Mesenchymal stem cell (in vitro differentiated cells and primary cell): Measurements from ENCODE around the gene APOE.
"Not testable (repeated sequence)": the region's sequence is repeated elsewhere in the genome, so short reads cannot be mapped to it uniquely, and the experiment has no call there.

ENCODE experiments used
- DNase-seq: peaks from one replicate; pipeline ENCODE4 v3.0.0-alpha.2; 2013
- H2AFZ ChIP-seq: one replicate; pipeline ENCODE4 v1.6.1; 2013; ENCODE audit warnings: low read depth, mild to moderate bottlenecking, control low read depth, inconsistent platforms, low read length, moderate library complexity
- H2AK5ac ChIP-seq: 2 replicates; pipeline ENCODE4 v1.6.1; 2013; ENCODE audit warnings: low read length, moderate library complexity, mild to moderate bottlenecking, inconsistent platforms; ENCODE audit not compliant: severe bottlenecking
- H2BK120ac ChIP-seq: one replicate; pipeline ENCODE4 v1.6.1; 2013; ENCODE audit warnings: low read depth, mild to moderate bottlenecking, inconsistent platforms, low read length, moderate library complexity
- H2BK12ac ChIP-seq, 2 experiments: one replicate each; pipeline ENCODE4 v1.6.1; 2013; ENCODE audit warnings: inconsistent platforms in 2 of 2, low read length in 2 of 2, mild to moderate bottlenecking in 2 of 2, moderate library complexity in 2 of 2, control low read depth in 1 of 2
- H2BK15ac ChIP-seq: one replicate; pipeline ENCODE4 v1.6.1; 2013; ENCODE audit warnings: mild to moderate bottlenecking, low read depth, inconsistent platforms; ENCODE audit not compliant: poor library complexity, severe bottlenecking
- H2BK5ac ChIP-seq: 2 replicates; pipeline ENCODE4 v1.6.1; 2013; ENCODE audit warnings: low read depth, mild to moderate bottlenecking, low read length, control low read depth, inconsistent platforms; ENCODE audit not compliant: poor library complexity, severe bottlenecking
- H3K14ac ChIP-seq, 2 experiments: one replicate each; pipeline ENCODE4 v1.6.1; 2013; ENCODE audit warnings: inconsistent platforms in 2 of 2, low read length in 2 of 2, control low read depth in 1 of 2, mild to moderate bottlenecking in 1 of 2, moderate library complexity in 1 of 2
- H3K18ac ChIP-seq, 2 experiments: one replicate each; pipeline ENCODE4 v1.6.1; 2013; ENCODE audit warnings: inconsistent platforms in 2 of 2, low read length in 2 of 2, control low read depth in 1 of 2, low read depth in 1 of 2, mild to moderate bottlenecking in 1 of 2
- H3K23ac ChIP-seq, 2 experiments: one replicate each; pipeline ENCODE4 v1.6.1; 2013; ENCODE audit warnings: inconsistent platforms in 2 of 2, low read length in 2 of 2, mild to moderate bottlenecking in 2 of 2, moderate library complexity in 2 of 2, control low read depth in 1 of 2
- H3K27ac ChIP-seq: 2 replicates; pipeline ENCODE4 v1.5.1; 2013; ENCODE audit warnings: mild to moderate bottlenecking, moderate library complexity, low read length, control low read depth, inconsistent platforms; ENCODE audit not compliant: poor library complexity, severe bottlenecking
- H3K27me3 ChIP-seq, 2 experiments: 2 replicates each; pipeline versions ENCODE4 v1.6.1 to v1.7.0; 2013; ENCODE audit warnings: low read length in 2 of 2, mild to moderate bottlenecking in 2 of 2, moderate library complexity in 2 of 2, control low read depth in 1 of 2, inconsistent platforms in 1 of 2; ENCODE audit not compliant: control insufficient read depth in 1 of 2, insufficient read depth in 1 of 2
- H3K36me3 ChIP-seq, 2 experiments: 2 replicates each; pipeline versions ENCODE4 v1.6.1 to v1.7.0; 2013; ENCODE audit warnings: low read length in 2 of 2, control low read depth in 1 of 2, inconsistent platforms in 1 of 2, low read depth in 1 of 2, mild to moderate bottlenecking in 1 of 2; ENCODE audit not compliant: insufficient read depth in 2 of 2, control insufficient read depth in 1 of 2
- H3K4ac ChIP-seq, 2 experiments: one replicate each; pipeline ENCODE4 v1.6.1; 2013; ENCODE audit warnings: inconsistent platforms in 2 of 2, low read length in 2 of 2, mild to moderate bottlenecking in 2 of 2, moderate library complexity in 2 of 2, control low read depth in 1 of 2, low read depth in 1 of 2
- H3K4me1 ChIP-seq: 2 replicates; pipeline ENCODE4 v1.6.1; 2013; ENCODE audit warnings: low read depth, low read length, control low read depth; ENCODE audit not compliant: control insufficient read depth, insufficient read depth
- H3K4me2 ChIP-seq: 2 replicates; pipeline ENCODE4 v1.6.1; 2013; ENCODE audit warnings: low read length, mild to moderate bottlenecking, inconsistent platforms; ENCODE audit not compliant: poor library complexity, severe bottlenecking
- H3K4me3 ChIP-seq, 2 experiments: 2 replicates each; pipeline versions ENCODE4 v1.5.1 to v1.7.0; 2013; ENCODE audit warnings: low read length in 2 of 2, mild to moderate bottlenecking in 2 of 2, control low read depth in 1 of 2, low read depth in 1 of 2; ENCODE audit not compliant: insufficient read depth in 1 of 2
- H3K79me1 ChIP-seq: replicated peaks from 2 replicates; pipeline ENCODE4 v1.6.1; 2013; ENCODE audit warnings: mild to moderate bottlenecking, control low read depth, low read length, inconsistent platforms; ENCODE audit not compliant: poor library complexity, severe bottlenecking
- H3K9ac ChIP-seq: 2 replicates; pipeline ENCODE4 v1.7.0; 2013; ENCODE audit warnings: mild to moderate bottlenecking, low read length, moderate library complexity
- H3K9me3 ChIP-seq: 2 replicates; pipeline ENCODE4 v1.7.0; 2013; ENCODE audit warnings: mild to moderate bottlenecking, low read length; ENCODE audit not compliant: control insufficient read depth
- H4K8ac ChIP-seq: one replicate; pipeline ENCODE4 v1.6.1; 2013; ENCODE audit warnings: inconsistent platforms, mild to moderate bottlenecking, low read length, moderate library complexity
- H4K91ac ChIP-seq: one replicate; pipeline ENCODE4 v1.6.1; 2013; ENCODE audit warnings: mild to moderate bottlenecking, low read length, inconsistent platforms
- WGBS: methylation state at CpG from one replicate; pipeline ENCODE4 v1.1.7; 2013; ENCODE audit warnings: mixed read lengths; 5-methylcytosine and 5-hydroxymethylcytosine counted together

Gene APOE

DNA sequence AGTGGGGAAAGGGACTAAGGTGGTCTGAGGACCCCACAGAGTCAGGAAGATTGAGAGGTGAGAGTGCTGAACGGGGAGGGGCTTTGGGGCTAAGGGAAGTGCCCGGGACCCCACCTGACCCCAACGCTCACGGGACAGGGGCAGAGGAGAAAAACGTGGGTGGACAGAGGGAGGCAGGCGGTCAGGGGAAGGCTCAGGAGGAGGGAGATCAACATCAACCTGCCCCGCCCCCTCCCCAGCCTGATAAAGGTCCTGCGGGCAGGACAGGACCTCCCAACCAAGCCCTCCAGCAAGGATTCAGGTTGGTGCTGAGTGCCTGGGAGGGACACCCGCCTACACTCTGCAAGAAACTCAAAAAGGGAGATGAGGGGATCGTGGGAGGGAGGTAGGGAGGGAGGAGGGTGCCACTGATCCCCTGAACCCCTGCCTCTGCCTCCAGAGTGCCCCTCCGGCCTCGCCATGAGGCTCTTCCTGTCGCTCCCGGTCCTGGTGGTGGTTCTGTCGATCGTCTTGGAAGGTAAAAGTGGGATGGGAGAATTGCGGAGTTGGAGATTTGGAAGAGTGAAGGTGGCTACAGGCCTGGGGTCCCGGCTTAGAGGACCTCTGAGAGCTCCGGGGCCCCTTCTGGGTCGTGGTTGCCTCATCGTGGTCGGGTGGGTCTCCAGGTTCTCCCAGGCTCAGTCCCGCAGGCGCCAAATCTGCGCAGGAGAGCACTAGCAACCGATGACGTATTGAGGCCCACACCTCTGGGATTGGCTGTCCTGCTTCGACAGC lies 9.0 kb downstream of the APOE start, which contains the start of gene APOC1:
TSS of gene APOC1 (plus strand) at position 176 of the 774 bp plus-strand sequence. CDS start at position 460, 284 bp downstream.
- H4K91ac ChIP-seq: peak within 1 kb of the TSS; percentile 53
- H3K4me2 ChIP-seq: peak within 1 kb of the TSS; percentile 64
- H3K27ac ChIP-seq, H3K9me3 ChIP-seq, H3K27me3 ChIP-seq, H3K36me3 ChIP-seq, H2BK5ac ChIP-seq, H3K79me1 ChIP-seq, H2AK5ac ChIP-seq, H2BK120ac ChIP-seq, H2BK15ac ChIP-seq: not testable (repeated sequence)
- peak within 1 kb of the TSS; percentile 49 to 80 for H3K4ac ChIP-seq
- H3K18ac ChIP-seq: peak within 1 kb of the TSS; percentile 71 to 91
- H2BK12ac ChIP-seq: peak within 1 kb of the TSS; percentile 33 to 83
- peak within 1 kb of the TSS; percentile 89 for H3K9ac ChIP-seq
- H3K14ac ChIP-seq: peak within 1 kb of the TSS in 1 of 2 experiments; percentile 92
- H2AFZ ChIP-seq: peak within 1 kb of the TSS; percentile 43
- 4% methylated on average over 15 of the region's 28 CpGs for WGBS
- H3K23ac ChIP-seq: peak within 1 kb of the TSS in 1 of 2 experiments; percentile 50
- peak within 1 kb of the TSS; percentile 36 for H4K8ac ChIP-seq
- peaks cover 17% of the 10 kb centered on the region for H3K4me1 ChIP-seq
- DNase-seq: peak; percentile 92
- H3K4me3 ChIP-seq: peak within 1 kb of the TSS; percentile 34 to 72

DNA sequence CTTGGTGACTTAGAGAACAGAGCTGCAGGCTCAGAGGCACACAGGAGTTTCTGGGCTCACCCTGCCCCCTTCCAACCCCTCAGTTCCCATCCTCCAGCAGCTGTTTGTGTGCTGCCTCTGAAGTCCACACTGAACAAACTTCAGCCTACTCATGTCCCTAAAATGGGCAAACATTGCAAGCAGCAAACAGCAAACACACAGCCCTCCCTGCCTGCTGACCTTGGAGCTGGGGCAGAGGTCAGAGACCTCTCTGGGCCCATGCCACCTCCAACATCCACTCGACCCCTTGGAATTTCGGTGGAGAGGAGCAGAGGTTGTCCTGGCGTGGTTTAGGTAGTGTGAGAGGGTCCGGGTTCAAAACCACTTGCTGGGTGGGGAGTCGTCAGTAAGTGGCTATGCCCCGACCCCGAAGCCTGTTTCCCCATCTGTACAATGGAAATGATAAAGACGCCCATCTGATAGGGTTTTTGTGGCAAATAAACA lies 18.7 kb downstream of the APOE start:
- H3K14ac ChIP-seq: no peak overlapping the region
- H3K9me3 ChIP-seq: no peaks in the 10 kb centered on the region
- peak overlapping the region; percentile 26 for H2BK15ac ChIP-seq
- H2AFZ ChIP-seq: no peak overlapping the region
- no peaks in the 10 kb centered on the region for H3K36me3 ChIP-seq
- no peak overlapping the region for H2BK5ac ChIP-seq
- H4K91ac ChIP-seq: peak overlapping the region; percentile 52
- no peak for DNase-seq
- peak overlapping the region; percentile 49 to 59 for H2BK12ac ChIP-seq
- H3K23ac ChIP-seq: no peak overlapping the region
- H3K4me3 ChIP-seq: no peak overlapping the region
- H3K9ac ChIP-seq: peak overlapping the region; percentile 39
- H3K4me2 ChIP-seq: no peak overlapping the region
- WGBS: 90% methylated on average over 7 of the region's 8 CpGs
- H3K4ac ChIP-seq: peak overlapping the region in 1 of 2 experiments; percentile 80
- no peak overlapping the region for H2BK120ac ChIP-seq
- H3K4me1 ChIP-seq: peaks cover 7% of the 10 kb centered on the region
- H3K18ac ChIP-seq: peak overlapping the region in 1 of 2 experiments; percentile 34
- peak overlapping the region; percentile 45 for H4K8ac ChIP-seq
- no peaks in the 10 kb centered on the region for H3K79me1 ChIP-seq
- no peaks in the 10 kb centered on the region for H3K27me3 ChIP-seq
- no peak overlapping the region for H3K27ac ChIP-seq
- H2AK5ac ChIP-seq: no peak overlapping the region

DNA sequence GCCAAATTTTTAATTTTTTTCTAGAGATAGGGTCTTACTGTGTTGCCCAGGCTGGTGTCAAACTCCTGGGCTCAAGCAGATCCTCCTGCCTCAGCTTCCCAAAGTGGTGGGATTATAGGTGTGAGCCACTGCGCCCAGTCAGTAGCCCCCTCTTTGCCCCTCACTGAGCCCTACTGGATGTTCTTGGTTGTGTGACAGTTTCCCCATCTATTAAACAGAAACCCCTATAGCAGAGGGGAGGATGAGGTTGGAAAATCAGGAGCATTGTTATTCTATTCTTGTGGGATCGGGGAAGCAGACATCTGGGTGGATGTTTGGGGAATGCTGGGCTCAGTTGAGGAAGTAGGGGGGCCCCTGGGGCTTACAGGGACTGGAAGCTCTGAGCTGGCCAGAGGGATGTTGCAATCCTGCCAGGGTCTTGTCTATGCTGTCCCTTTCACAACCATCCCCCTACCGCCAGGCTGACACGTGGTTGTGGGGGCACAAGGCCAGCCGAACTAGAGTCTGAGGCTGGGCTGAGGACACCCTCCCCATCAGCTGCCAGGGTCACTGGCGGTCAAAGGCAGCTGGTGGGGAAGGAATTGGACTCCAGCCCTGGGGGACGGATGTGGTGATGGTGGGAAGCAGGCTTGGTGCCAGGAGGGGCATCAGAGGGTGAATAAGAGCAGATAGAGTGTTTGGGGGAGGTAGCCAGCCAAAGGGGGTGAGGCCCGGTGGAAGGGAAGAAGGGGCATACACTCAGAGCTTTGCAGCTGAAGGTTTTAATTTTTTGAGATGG lies 19.7 kb downstream of the APOE start:
- no peak overlapping the region for H3K23ac ChIP-seq
- H4K91ac ChIP-seq: peak overlapping the region; percentile 90
- no peak overlapping the region for H3K4me3 ChIP-seq
- no peak overlapping the region for H3K27ac ChIP-seq
- peak overlapping the region in 1 of 2 experiments; percentile 66 for H3K4ac ChIP-seq
- peaks cover 7% of the 10 kb centered on the region for H3K4me1 ChIP-seq
- peak; percentile 81 for DNase-seq
- no peaks in the 10 kb centered on the region for H3K79me1 ChIP-seq
- no peak overlapping the region for H2AFZ ChIP-seq
- peak overlapping the region in 1 of 2 experiments; percentile 59 for H3K18ac ChIP-seq
- H3K4me2 ChIP-seq: no peak overlapping the region
- no peaks in the 10 kb centered on the region for H3K36me3 ChIP-seq
- H2BK5ac ChIP-seq: no peak overlapping the region
- peak overlapping the region; percentile 49 for H4K8ac ChIP-seq
- WGBS: 71% methylated on average over 8 of the region's 8 CpGs
- H3K9me3 ChIP-seq: no peaks in the 10 kb centered on the region
- H2BK12ac ChIP-seq: peak overlapping the region; percentile 27 to 77
- H3K9ac ChIP-seq: peak overlapping the region; percentile 34
- peak overlapping the region; percentile 15 for H2BK120ac ChIP-seq
- H3K27me3 ChIP-seq: no peaks in the 10 kb centered on the region
- peak overlapping the region; percentile 3 for H2BK15ac ChIP-seq
- H2AK5ac ChIP-seq: no peak overlapping the region
- no peak overlapping the region for H3K14ac ChIP-seq
